ENCODE results near the gene STK26.
"Not testable (repeated sequence)": the region's sequence is repeated elsewhere in the genome, so short reads cannot be mapped to it uniquely, and the experiment has no call there.

The STK26 gene

GRCh38 chrX:131988236-131988635 is 34.9 kb upstream of the STK26 start:
- ChIA-PET CTCF (no interaction called here), POLR2A (no interaction called here)
- no peak for TF ChIP-seq CTCF (IDR thresholded peaks at IDR 0.05; ENCODE audit: insufficient read depth, low read length, missing control alignments)
- no peak overlapping the region for H3K4me3 ChIP-seq (ENCODE audit: low read depth, low read length)
- no peak for DNase-seq (ENCODE audit: low read depth, low spot score)

- ChIA-PET CTCF (no interaction called here), POLR2A (no interaction called here)
- H3K4me3 ChIP-seq (ENCODE audit: low read depth, low read length): no peak overlapping the region
- DNase-seq (ENCODE audit: low read depth, low spot score): no peak
- TF ChIP-seq CTCF (IDR thresholded peaks at IDR 0.05; ENCODE audit: insufficient read depth, low read length, missing control alignments): no peak
Measured at GRCh38 chrX:132001127-132001526, 22.0 kb upstream of the STK26 start.

GRCh38 chrX:132004728-132005127 is 18.4 kb upstream of the STK26 start:
- TF ChIP-seq CTCF (IDR thresholded peaks at IDR 0.05; ENCODE audit: insufficient read depth, low read length, missing control alignments): no peak
- no peak overlapping the region for H3K4me3 ChIP-seq (ENCODE audit: low read depth, low read length)
- POLR2A ChIA-PET: interaction anchor here (0.6 kb wide), 1 partner anchor 105 kb away, joined by 3 read pairs; no protein-coding TSS in a partner anchor
- CTCF ChIA-PET: no interaction called here
- DNase-seq (ENCODE audit: low read depth, low spot score): no peak

- ChIA-PET POLR2A (no interaction called here), CTCF (no interaction called here)
- TF ChIP-seq CTCF (IDR thresholded peaks at IDR 0.05; ENCODE audit: insufficient read depth, low read length, missing control alignments): no peak
- DNase-seq (ENCODE audit: low read depth, low spot score): no peak
- no peak overlapping the region for H3K4me3 ChIP-seq (ENCODE audit: low read depth, low read length)
Measured at GRCh38 chrX:132009350-132009749, 13.8 kb upstream of the STK26 start.

GRCh38 chrX:132010213-132010612 is 12.9 kb upstream of the STK26 start:
- not testable (repeated sequence) for DNase-seq (ENCODE audit: low read depth, low spot score)

GRCh38 chrX:132015875-132016274 is 7.2 kb upstream of the STK26 start:
- TF ChIP-seq CTCF (IDR thresholded peaks at IDR 0.05; ENCODE audit: insufficient read depth, low read length, missing control alignments): no peak
- no peak overlapping the region for H3K4me3 ChIP-seq (ENCODE audit: low read depth, low read length)
- CTCF ChIA-PET: interaction anchor here (1.5 kb wide), 1 partner anchor 204 kb away, joined by 6 read pairs; the partner anchor contains the start of gene RAP2C
- no peak for DNase-seq (ENCODE audit: low read depth, low spot score)
- POLR2A ChIA-PET: no interaction called here

More at GRCh38 chrX:132010213-132010612, 12.9 kb upstream of the STK26 start:
- POLR2A ChIA-PET; H3K4me3 ChIP-seq (ENCODE audit: low read depth, low read length); CTCF ChIA-PET: not testable (repeated sequence)

GRCh38 chrX:132016628-132017430 is 6.3 kb upstream of the STK26 start:
- ChIA-PET POLR2A (no interaction called here), CTCF (interaction anchor here (1.5 kb wide), 1 partner anchor 203 kb away, joined by 6 read pairs; the partner anchor contains the start of gene RAP2C)
- no peak for DNase-seq (ENCODE audit: low read depth, low spot score)
- no peak overlapping the region for H3K4me3 ChIP-seq (ENCODE audit: low read depth, low read length)
- TF ChIP-seq CTCF (IDR thresholded peaks at IDR 0.05; ENCODE audit: insufficient read depth, low read length, missing control alignments): no peak

All from AG04449 (cell line).